HG03064 (cell line): ENCODE measurements around the gene RASAL3.
"Not testable (repeated sequence)": the region's sequence is repeated elsewhere in the genome, so short reads cannot be mapped to it uniquely, and the experiment has no call there.

Experiments used
- ATAC-seq: cut with Tn5 transposase; IDR thresholded peaks from one replicate; pipeline ENCODE4 v1.9.1; 2021; ENCODE audit warnings: low read depth; ENCODE audit not compliant: unreplicated experiment

The RASAL3 gene

DNA sequence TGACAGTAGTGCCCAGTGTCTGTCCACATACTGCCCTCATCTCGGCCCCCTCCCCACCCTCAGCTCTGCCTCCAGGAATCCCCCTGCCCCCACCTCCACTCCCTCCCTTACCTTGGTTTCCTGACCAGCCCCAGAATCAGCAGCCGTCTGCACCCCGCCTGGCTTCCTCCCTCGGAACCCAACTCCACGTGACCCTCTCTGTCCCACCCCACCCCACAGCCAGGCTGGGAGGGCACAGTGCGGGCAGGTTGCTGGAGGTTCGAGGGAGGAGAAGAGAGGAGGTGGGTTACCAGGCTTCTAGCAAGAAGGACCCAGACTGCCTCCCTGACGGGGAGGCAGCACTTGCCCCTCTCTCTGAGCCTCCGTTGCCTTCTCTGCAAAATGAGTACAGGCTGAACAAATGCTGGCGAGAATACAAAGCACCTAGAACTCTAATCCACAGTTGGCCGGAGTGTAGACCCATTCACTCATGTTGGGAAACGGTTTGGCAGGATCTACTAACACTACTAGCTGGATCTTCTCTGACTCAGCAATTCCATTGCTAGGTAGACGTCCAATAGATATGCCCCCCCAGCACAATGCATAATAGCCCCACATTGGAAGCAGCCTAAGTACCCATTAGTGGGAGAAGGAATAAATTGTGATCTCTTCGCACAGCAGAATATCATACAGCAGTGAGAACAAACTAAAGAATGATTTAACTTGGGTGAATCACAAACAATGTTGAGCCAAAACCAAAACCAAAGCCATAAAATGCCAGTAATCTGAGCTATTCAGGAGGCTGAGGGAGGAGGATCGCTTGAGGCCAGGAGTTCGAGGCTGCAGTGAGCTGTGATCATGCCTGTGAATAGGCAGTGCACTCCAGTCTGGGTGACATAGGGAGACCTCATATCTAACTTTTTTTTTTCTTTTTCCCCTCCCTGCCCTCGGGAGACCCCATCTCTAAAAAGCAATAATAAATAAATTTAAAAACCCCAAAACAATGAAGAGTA is at the start of gene RASAL3:
Gene RASAL3, minus strand, starts transcription at position 151 of the 992 bp plus-strand sequence. CDS start 186 bp downstream, outside the sequence.
- ATAC-seq, result no peak

DNA sequence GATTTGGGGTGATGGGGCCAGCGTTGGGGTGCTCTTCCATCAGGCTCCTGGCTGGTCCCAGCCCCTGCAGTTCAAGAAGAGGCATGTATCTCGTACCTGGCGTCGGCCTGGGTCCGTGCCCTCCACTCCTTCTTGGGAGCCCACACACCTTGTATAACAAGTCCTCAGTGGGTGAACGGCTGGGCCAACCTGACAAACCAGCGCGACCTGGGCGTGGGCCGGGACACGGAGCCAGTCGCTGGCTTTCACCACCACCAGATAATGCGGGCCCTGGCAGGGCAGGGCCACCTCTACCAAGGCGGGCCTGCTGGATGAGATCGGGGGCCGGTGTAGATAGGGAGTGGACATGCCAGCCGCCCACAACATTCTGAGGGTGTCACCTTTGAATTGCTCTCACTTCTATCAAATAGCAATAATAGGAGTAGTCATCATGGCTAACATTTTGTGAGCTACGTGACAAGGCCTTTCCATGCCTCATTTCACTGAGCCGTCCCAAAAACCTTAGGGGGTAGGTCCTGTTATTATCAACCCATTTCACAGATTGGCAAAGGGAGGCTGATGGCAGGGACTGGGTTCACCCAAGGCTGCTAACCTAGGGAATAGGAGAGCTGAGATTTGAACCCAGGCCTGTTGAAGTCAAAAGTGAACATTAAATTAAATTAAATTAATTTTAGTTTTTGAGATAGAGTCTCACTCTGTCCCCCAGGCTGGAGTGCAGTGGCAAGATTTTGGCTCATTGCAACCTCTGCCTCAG is 47.5 kb upstream of the RASAL3 start:
- ATAC-seq, result no peak

DNA sequence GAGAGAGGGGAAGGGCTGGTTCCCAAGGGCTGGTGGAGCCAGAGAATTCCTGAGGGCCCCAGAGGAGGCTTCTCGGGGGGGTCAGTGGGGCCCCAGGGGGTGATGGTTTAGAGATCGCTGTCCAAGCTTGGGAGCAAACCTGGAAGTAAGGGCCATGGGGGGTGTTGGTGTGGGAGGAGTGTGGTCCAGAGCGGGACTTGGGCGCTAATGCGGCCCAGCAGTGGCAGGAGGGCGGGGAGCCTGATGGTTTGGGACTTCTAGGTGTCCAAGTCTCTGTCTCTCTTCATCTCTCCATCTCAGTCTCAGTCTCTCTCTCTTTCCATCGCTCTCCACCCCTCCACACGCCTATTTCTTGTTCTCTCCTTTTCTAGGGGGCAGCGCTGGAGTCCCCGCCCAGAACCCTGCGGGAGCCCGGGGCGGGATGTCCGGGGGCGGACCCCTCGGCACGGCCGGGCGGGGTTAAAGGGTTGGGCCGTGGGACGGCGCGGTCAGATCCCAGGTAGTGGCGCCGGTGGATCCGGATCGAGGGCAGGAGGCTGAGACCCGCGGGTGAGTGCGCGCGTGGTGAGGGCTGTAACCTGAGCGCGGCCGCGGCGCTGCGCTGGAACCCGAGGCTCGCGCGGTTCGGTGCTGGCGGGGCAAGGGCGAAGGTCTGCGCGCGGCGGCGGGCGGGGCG is 43.8 kb upstream of the RASAL3 start, which contains the start of gene CYP4F22:
Gene CYP4F22, plus strand, starts transcription at position 491 of the 676 bp plus-strand sequence. CDS start 16,812 bp downstream, outside the sequence.
- ATAC-seq, result no peak

DNA sequence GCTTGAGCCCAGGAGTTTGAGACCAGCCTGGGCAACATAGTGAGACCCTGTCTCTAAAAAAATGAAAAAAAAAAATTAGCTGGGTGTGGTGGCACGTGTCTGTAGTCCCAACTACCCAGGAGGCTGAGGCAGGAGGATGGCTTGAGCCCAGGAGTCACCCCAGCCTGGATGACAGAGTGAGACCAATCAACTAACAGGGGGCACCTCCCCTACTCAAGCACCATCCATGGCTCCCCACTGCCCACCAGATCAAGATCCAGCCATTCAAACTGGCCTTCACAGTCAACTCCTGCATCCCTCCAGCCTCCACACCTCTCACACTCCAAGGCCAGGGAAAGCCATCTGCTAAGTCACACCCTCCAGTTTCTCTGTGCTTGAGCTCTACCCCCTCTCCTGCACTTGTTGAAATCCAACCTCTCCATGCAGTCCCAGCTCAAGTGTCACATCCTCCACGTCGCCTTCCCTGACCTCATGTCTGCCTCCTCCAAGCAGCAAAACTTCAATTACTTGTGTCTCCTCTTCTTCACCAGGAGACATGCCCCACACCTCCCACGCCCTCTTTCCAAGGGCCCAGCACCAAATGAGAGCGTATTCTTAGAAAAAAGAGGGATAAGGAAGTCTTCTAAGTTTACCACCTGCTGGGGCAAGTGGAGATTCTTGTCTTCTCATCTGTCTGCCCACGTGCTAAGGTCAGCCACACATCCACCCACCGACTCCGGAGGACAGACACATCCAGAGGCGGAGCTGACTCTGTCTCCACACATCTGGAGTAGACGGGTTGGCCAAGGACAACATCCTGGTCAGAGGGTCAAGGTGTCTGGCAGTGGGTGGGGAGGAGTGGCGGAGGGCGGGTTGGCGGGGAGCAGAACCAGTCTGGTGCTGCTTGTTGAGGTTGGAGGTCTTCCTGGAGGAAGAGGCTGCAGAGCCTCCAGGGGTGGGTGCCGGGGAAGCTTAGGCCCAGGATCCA is 43.0 kb upstream of the RASAL3 start:
- no peak for ATAC-seq

DNA sequence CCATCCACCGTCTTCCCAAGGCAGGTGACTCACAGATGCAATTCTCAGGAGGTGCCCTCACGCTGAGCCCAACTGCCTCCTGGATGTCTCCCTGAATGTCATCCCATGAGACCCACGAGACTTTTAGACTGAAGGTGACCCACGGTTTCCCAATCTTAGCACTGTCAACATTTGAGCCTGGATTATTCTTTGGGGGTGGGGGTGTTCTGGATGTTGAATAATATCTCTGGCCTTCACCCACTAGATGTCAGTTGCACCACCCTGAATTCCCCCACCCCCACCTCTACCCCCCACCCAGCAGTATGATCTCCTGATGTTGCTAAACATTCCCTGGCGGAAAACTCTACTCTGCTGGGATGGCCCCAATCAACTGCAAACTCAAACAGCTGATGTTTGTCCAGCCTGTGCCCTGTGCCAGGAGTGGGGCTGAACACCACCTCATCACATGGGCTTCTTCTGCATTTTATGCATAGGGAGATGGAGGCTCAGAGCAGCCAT is 41.8 kb upstream of the RASAL3 start:
- no peak for ATAC-seq

DNA sequence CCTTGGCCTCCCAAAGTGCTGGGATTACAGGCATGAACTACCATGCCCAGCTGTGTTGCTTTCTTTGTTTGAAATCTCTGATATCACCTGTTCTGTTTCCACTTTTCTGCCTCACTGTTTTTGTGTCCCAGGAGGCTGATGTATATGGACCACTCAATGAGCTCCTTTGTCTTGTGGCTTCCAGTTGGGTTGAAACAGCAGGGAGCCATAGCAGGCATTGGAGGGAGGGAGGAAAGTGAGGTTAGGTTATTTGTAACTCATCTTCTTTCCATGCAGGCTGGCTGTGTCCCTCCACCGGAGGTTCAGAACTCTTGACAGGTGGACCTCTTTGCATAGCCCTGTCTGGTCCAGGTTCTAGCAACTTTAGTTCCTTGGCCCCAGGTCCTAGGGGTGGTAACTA is 37.9 kb upstream of the RASAL3 start:
- ATAC-seq, result no peak

DNA sequence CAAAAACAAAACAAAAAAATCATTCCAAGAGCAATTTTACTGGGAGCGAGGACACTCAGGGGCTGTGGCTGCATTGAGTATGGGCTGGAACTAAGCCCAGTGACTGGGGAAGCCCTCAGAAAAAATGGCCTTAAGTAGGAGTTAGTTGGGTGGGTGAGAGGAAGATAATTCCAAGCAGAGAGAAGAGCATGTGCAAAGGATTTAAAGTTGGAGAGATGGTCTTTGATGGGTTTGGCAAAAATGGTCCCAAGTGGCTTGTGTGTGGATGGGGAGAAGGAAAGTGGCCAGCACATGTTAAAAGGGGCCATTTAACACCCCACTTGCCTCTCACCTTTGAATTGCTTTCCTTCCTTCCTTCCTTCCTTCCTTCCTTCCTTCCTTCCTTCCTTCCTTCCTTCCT is 37.3 kb upstream of the RASAL3 start:
- ATAC-seq, result no peak

DNA sequence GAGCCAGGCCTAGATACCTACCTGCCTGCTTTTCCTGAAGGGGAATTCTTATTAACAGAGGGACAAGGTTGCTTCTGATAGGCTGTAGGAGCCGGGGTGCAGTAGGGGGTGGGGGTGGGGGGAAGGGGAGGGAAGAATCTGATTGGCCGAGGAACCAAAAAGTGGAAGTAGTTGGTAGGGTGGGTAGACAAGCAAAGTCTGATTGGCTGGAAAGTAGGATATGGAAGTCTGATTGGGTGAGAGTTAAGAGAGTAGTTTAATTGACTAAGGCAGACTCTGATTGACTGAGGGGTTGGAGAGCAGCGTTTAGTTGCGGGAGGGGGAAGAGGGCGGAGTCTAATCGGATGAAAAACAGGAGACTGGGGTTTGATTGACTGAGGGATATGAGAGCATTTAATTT is 34.6 kb upstream of the RASAL3 start:
- no peak for ATAC-seq

DNA sequence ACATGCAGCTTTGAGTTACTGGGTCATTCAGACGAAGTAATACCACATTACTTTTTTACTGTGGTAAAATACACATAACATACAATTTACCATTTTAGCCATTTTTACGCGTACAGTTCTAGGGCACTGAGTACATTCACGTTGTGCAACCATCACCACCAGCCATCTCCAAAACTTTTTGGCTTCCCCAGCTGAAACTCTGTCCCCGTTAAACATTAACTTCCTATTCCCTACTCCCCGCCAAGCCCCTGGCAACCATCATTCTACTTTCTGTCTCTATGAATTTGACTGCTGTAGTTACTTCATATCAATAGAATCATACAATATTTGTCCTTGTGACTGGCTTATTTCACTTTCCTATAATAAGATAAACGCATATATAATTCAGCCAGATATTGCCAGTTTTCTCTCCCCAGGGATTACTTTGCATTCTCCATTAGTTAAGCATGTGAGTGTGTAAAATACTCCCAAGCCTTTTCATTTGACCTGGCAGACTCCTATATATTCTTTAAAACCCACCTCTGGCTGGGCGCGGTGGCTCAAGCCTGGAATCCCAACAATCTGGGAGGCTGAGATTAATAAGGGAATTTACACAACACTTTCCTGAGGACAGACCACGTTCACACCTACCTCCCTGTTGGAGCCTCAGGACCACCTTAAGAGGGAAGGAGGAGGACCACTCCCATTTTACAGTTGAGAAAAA is 34.0 kb upstream of the RASAL3 start:
- no peak for ATAC-seq

DNA sequence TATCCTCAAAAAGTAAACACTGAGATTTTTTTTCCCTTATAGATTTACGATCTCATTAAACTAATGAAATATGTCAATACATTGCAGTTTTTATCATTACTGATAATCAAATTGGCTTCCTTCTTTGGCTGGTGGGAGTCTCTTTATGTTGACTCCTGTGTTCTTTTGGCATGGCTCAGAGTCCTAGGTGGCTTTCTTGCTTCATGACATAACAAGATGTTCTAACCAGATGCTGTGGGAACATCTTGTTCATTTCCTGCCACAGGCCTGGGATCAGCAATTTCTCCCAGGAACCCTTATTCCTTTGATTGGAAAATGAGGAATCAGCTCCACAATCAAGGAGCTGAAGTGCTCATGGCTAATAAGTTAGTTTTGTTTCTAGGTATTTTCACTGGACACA is 30.8 kb upstream of the RASAL3 start:
- no peak for ATAC-seq

DNA sequence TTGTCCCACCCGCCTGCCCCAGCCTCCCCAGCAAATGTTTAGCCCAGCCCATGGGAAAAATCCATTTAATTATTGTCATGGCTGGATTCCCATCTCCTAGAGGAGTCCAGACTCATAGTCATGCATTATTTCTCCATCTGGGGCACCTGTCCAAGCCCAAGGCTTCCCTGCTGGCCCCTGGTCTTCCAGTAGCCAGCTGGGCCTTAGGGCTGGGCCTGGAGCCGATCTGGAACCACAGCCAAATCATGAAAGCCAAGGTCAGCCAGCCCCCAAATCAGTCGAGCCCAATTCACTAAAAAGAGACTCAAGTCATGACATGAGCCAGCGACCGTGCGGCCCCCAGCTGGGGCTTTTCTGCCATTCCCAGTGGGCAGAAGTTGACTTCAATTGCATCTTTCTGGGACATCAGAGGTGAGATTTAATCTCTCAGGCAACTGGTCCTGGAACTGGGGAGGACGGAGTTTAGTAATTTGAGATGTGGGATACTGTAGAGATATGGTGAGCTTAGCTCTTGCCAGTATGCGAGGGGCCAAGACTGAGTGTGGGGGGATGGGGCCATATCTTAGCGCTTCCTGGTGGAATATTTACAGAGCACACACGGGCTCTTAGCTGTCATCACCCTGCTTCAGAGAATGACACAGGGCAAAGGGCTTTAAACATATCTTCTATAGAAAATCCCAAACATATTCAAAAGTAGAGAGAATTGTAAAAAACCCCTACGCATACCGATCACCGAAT is 24.3 kb upstream of the RASAL3 start:
- ATAC-seq, result no peak

DNA sequence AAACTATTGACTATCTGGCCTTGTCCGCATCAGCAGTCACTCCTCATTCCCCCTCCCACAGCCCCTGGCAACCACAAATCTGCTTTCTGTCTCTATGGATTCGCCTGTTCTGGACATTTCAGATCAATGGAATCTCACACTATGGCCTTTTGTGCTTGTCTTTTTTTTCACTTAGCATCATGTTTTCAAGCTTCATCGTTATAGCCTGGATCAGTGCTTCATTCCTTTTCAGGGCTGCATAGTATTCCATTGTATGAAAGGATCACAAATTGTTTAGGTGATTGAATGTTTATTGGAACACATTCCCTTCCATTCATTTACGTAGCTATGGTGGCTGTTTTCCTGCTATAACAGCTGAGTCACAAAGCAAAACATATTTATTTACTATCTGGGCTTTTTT is 22.7 kb upstream of the RASAL3 start:
- ATAC-seq, result no peak

DNA sequence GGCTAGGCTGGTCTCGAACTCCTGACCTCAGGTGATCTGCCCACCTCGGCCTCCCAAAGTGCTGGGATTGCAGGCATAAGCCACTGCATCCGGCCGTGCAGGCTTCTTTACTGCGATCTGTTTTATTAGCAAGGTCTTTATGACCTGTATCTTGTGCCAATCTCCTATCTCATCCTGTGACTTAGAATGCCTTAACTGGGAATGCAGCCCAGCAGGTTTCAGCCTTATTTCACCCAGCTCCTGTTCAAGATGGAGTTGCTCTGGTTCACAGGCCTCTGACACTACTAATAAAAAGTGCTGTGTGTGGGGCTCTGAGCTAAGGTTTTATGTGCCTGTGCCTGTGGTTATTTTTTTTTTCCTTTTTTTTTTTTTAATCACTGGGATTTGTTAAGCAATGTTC is 21.4 kb upstream of the RASAL3 start:
- not testable (repeated sequence) for ATAC-seq

DNA sequence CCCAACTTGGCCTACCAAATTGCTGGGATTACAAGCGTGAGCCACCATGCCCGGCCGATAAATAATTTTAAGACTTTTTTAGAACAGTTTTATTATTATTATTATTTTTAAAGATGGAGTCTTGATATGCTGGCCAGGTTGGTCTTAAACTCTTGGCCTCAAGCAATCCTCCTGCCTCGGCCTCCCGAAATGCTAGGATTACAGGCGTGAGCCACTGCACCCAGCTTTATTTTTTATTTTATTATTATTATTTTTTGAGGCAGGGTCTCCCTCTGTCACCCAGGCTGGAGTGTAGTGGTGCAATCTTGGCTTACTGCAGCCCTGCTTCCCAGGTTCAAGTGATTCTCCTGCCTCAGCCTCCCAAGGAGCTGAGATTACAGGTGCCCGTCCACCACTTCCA is 16.7 kb upstream of the RASAL3 start:
- ATAC-seq, result not testable (repeated sequence)

DNA sequence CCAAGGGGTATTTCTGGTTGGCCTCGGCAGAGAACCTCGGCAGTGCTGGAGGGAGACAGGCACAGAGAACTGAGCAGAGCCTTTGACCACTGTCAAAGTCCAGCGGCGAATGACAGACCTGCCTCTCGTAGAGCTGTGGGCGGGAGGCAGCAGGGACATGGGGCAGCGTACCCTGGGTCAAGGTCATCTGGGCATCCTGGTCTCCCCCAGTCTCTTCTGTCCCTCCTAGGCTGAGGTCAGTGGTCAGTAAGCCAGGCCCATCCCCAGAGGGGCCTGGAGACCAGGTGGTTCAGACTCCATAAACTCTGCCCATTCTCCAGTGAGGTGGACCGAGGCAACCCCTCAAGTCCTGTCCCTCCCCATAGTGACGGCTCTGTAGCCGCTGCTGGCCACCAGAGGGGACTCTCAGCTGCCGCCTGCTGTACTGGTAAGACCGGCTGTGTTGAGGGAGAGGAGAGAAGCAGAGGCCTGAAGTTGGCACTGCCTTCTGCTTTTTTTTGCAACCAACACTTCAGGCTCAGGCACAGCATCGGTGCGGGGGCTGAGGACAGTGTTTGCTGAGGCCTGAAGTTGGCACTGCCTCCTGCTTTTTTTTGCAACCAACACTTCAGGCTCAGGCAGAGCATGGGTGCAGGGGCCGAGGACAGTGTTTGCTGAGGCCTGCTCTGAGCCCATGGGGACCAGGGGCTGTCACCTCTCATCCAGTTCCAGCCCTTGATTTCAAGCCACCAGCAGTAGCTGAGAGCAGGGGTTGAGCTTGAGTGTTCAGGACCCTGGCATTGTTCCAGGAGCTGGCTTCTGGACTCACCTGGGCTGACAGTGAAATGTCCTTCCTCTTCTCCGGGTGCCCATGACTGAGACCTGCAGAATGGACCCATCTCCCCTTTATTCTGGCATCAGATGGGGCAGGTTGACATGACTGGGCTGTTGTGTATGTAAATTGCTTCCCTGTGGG is 15.3 kb upstream of the RASAL3 start, which contains the start of gene PGLYRP2:
Gene PGLYRP2, minus strand, starts transcription at position 111 of the 955 bp plus-strand sequence. CDS start 130 bp downstream, outside the sequence.
- ATAC-seq, result no peak

DNA sequence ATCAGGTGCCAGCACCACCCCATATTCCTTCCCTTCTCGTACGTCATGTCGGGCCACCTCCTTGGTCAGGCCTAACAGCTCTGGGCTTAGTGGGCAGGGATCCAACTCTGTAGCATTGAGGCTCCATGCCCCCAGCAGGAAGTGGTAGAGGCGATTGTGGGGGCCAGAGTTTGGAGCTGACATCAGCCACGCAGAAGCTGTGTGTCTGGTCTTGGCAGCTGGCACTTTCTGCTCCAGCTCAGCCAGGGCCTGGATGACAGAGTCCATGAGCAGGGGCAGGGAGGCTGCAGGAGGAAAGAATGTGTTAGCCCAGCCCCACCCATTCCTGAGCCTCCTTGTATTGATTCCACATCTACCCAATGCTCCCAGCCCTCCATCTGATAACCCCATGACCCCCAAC is 12.0 kb upstream of the RASAL3 start:
- no peak for ATAC-seq

DNA sequence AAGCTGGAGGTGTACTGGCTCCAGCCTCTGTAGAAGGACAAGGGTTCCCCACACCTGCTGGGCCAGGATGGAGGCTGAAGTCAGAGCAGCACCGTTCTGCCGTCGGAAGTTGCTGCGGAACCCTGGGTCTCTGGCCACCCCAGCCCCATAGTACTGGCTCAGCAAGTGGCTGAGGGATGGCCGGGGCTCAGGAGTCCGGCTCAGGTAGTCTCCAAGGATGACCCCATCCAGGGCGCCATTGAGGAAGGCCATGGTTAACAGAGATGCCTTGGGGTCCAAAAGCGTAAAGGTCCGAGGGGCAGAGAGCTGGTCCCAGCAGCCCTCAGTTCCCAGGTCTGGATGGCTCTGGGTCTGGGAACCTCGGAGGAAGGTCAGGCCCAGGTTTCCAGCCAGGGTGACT is 11.3 kb upstream of the RASAL3 start:
- no peak for ATAC-seq
